H1 (cell line): ENCODE results near the gene USP38. TPM values are rescaled to one million over a fixed set of nuclear protein-coding genes. Genes with fewer than 3 reads are reported as not detected.

Experiments
- CTBP2 ChIP-seq: IDR thresholded peaks from 2 replicates; pipeline ENCODE4 v1.7.0; 2011; ENCODE audit warnings: borderline replicate concordance, mild to moderate bottlenecking, moderate library complexity, mixed read lengths, low read length; ENCODE audit not compliant: insufficient read depth, insufficient read length
- GTF2F1 ChIP-seq: IDR thresholded peaks from 2 replicates; pipeline ENCODE4 v1.6.1; 2012; ENCODE audit warnings: low read depth, low read length, improper control_type of control experiment, borderline replicate concordance
- RNF2 ChIP-seq: fragments of 200-900, 300-1000 bp; sonication (generic); IDR thresholded peaks from 2 replicates; pipeline ENCODE4 v1.7.1; 2016; ENCODE audit warnings: borderline replicate concordance, low read depth, mild to moderate bottlenecking, antibody characterized with exemption, low read length; ENCODE audit not compliant: poor library complexity, severe bottlenecking; ENCODE audit errors: missing control alignments
- SIN3A ChIP-seq, 2 experiments: IDR thresholded peaks in 1 of 2; conservative IDR thresholded peaks in 1 of 2; 2 replicates each; pipeline ENCODE4 v1.6.1; 2011 to 2012; ENCODE audit warnings: low read length in 2 of 2, improper control_type of control experiment in 1 of 2, low read depth in 1 of 2, mild to moderate bottlenecking in 1 of 2
- polyA plus RNA-seq, 7 experiments: library from polyadenylated mRNA; depleted of rRNA in 3 of 7; stranded (reverse) in 5 of 7; unstranded in 2 of 7; fragments of >200 nt in 5 of 7; fragments of 200-250 nt in 2 of 7; gene quantifications; 1 replicate in 5 of 7; 2 replicates in 1 of 7; 4 replicates in 1 of 7; pipeline versions ENCODE4 v1.2.1 to v1.2.3, GENCODE V29; 2011 to 2013; ENCODE audit warnings: missing spikeins in 2 of 7, mixed read lengths in 2 of 7
- total RNA-seq: library from RNA; stranded (reverse); fragmentation: NEBNext Ultra II Directional; extraction: Animal tissue kit (Norgen Biotek cat#: 25700); gene quantifications from 2 replicates; pipeline ENCODE4 v1.2.1, GENCODE V29; 2021

USP38 gene
- total and polyA plus RNA-seq, 2 of the 8 experiments (the other 6 are each of a cell fraction or from before 2014, with no cell fraction given): 3.2 to 10.5 TPM

- TF ChIP-seq CTBP2 (no peak), SIN3A (conservative IDR thresholded peaks at IDR 0.05 in 1 of 2, IDR thresholded peaks at IDR 0.05 in 1 of 2; ENCODE audit: low read depth in 1 of 2, low read length in 2 of 2) (no peak), GTF2F1 (no peak), RNF2 (no peak)
Observed at GRCh38 chr4:143202824-143203223, 18.1 kb downstream of the USP38 start (continued).
